HTR-8/SVneo (cell line): ENCODE measurements around the gene OR4N5.
"Not testable (repeated sequence)": the region's sequence is repeated elsewhere in the genome, so short reads cannot be mapped to it uniquely, and the experiment has no call there.

Experiments used
- DNase-seq: peaks from one replicate; pipeline ENCODE4 v3.0.0; 2011; ENCODE audit warnings: low spot score, mixed read lengths; ENCODE audit not compliant: insufficient read length
- FAIRE-seq: peaks from 2 replicates; lab custom pipeline; 2011; peaks lifted over from hg19 to GRCh38; lab: Jason Lieb, UNC

The OR4N5 gene

GRCh38 chr14:20138520-20138919 is at the start of gene OR4N5:
OR4N5 (plus strand) TSS chr14:20138820; CDS start chr14:20143736, 4,916 bp downstream.
- DNase-seq: no peak
- no peak for FAIRE-seq

GRCh38 chr14:20092050-20092449 is 46.6 kb upstream of the OR4N5 start:
- no peak for FAIRE-seq
- no peak for DNase-seq

- FAIRE-seq (no peak), DNase-seq (no peak)
Measured at GRCh38 chr14:20093442-20093841, 45.2 kb upstream of the OR4N5 start.

GRCh38 chr14:20098926-20099770 is 39.5 kb upstream of the OR4N5 start:
- not testable (repeated sequence) for FAIRE-seq, DNase-seq

GRCh38 chr14:20110438-20110837 is 28.2 kb upstream of the OR4N5 start, which contains the start of gene OR4K17:
OR4K17 (plus strand) TSS chr14:20110739; CDS start chr14:20117500, 6,761 bp downstream.
- DNase-seq (no peak), FAIRE-seq (no peak)

- no peak for DNase-seq
- FAIRE-seq: no peak
Measured at GRCh38 chr14:20112321-20112720, 26.3 kb upstream of the OR4N5 start.

GRCh38 chr14:20116748-20117147 is 21.9 kb upstream of the OR4N5 start:
- no peak for DNase-seq
- no peak for FAIRE-seq

GRCh38 chr14:20118795-20119194 is 19.8 kb upstream of the OR4N5 start:
- DNase-seq (no peak), FAIRE-seq (no peak)

GRCh38 chr14:20143911-20144310 is 5.3 kb downstream of the OR4N5 start:
- no peak for DNase-seq
- FAIRE-seq: no peak

- DNase-seq (no peak), FAIRE-seq (no peak)
Measured at GRCh38 chr14:20144820-20145219, 6.2 kb downstream of the OR4N5 start.

- FAIRE-seq: no peak
- no peak for DNase-seq
Measured at GRCh38 chr14:20164462-20164861, 25.8 kb downstream of the OR4N5 start.

- DNase-seq (no peak), FAIRE-seq (no peak)
Measured at GRCh38 chr14:20167091-20167490, 28.5 kb downstream of the OR4N5 start.

- DNase-seq, FAIRE-seq: not testable (repeated sequence)
Measured at GRCh38 chr14:20169852-20170251, 31.2 kb downstream of the OR4N5 start.

GRCh38 chr14:20174205-20174604 is 35.6 kb downstream of the OR4N5 start:
- FAIRE-seq: not testable (repeated sequence)

GRCh38 chr14:20176330-20176729 is 37.7 kb downstream of the OR4N5 start:
- FAIRE-seq (no peak), DNase-seq (no peak)

More at GRCh38 chr14:20174205-20174604, 35.6 kb downstream of the OR4N5 start:
- not testable (repeated sequence) for DNase-seq

GRCh38 chr14:20177433-20177974 is 38.9 kb downstream of the OR4N5 start:
- no peak for FAIRE-seq
- no peak for DNase-seq

- DNase-seq (no peak), FAIRE-seq (no peak)
Measured at GRCh38 chr14:20179218-20179617, 40.6 kb downstream of the OR4N5 start.

- DNase-seq: no peak
- FAIRE-seq: no peak
Measured at GRCh38 chr14:20179880-20180279, 41.3 kb downstream of the OR4N5 start.

GRCh38 chr14:20180486-20180885 is 41.9 kb downstream of the OR4N5 start:
- DNase-seq (no peak), FAIRE-seq (no peak)

GRCh38 chr14:20184181-20184580 is 45.6 kb downstream of the OR4N5 start:
- DNase-seq (no peak), FAIRE-seq (no peak)

GRCh38 chr14:20190596-20190995 is 52.0 kb downstream of the OR4N5 start, which contains the start of gene OR11G2:
OR11G2 (plus strand) TSS chr14:20190896; CDS start chr14:20197438, 6,542 bp downstream.
- no peak for DNase-seq
- FAIRE-seq: no peak
